SJSA1 (cell line): ENCODE results near the gene DAZAP2. TPM values are rescaled to one million over a fixed set of nuclear protein-coding genes. Genes with fewer than 3 reads are reported as not detected.
"Not testable (repeated sequence)": the region's sequence is repeated elsewhere in the genome, so short reads cannot be mapped to it uniquely, and the experiment has no call there.

Experiments used
- DNase-seq, 2 experiments: peaks; one replicate each; pipeline ENCODE4 v3.0.0-alpha.2; 2015 to 2020; ENCODE audit warnings: low spot score in 2 of 2, low read depth in 1 of 2
- H3K27ac ChIP-seq: fragments of 250-450 bp; sonication (Bioruptor Pico); 2 replicates; pipeline ENCODE4 v1.5.1; 2020; ENCODE audit warnings: mild to moderate bottlenecking, moderate library complexity
- H3K27me3 ChIP-seq: fragments of 250-450 bp; sonication (Bioruptor Pico); replicated peaks from 2 replicates; pipeline ENCODE4 v1.5.1; 2020; ENCODE audit warnings: mild to moderate bottlenecking, moderate library complexity
- H3K36me3 ChIP-seq: fragments of 250-450 bp; sonication (Bioruptor Pico); 2 replicates; pipeline ENCODE4 v1.5.1; 2020; ENCODE audit warnings: mild to moderate bottlenecking
- H3K4me1 ChIP-seq: fragments of 250-450 bp; sonication (Bioruptor Pico); replicated peaks from 2 replicates; pipeline ENCODE4 v1.6.1; 2021; ENCODE audit warnings: mild to moderate bottlenecking
- H3K4me3 ChIP-seq: fragments of 250-450 bp; sonication (Bioruptor Pico); 2 replicates; pipeline ENCODE4 v1.5.1; 2020; ENCODE audit warnings: mild to moderate bottlenecking
- H3K9me3 ChIP-seq: fragments of 250-450 bp; sonication (Bioruptor Pico); replicated peaks from 2 replicates; pipeline ENCODE4 v1.5.1; 2020; ENCODE audit warnings: mild to moderate bottlenecking
- total RNA-seq: library from RNA; depleted of rRNA; stranded (reverse); fragments of >200 nt; shearing (Covaris generic); gene quantifications from 2 replicates; pipeline ENCODE4 v1.2.3, GENCODE V29; 2014; rRNA removed

The DAZAP2 gene
- total RNA-seq, 1 experiment from 2014 or later: 153 TPM

DNA sequence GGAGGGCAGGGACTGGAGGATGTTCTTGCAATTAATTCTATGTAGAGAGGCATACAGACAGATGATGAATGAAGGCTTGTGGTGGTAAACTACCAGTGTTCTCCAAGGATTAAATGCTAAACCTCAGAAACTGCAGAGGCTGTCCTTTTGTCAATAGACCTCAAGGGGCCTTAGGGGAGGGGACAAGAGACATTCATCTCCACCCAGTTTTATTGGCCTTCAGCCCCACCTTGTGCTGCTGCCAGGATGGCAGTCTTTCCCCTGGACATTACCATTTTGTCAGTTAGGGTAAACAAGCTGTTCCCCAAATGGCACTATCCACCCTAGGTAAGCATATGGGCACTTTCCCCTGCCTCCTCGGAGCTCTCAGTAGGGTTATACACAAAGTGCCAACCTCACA is 36.5 kb downstream of the DAZAP2 start:
- Histone ChIP-seq H3K4me3 (no peak overlapping the region), H3K9me3 (no peaks in the 10 kb centered on the region), H3K27me3 (no peaks in the 10 kb centered on the region), H3K36me3 (no peaks in the 10 kb centered on the region), H3K27ac (no peak overlapping the region), H3K4me1 (peaks cover 12% of the 10 kb centered on the region)
- no peak for DNase-seq

DNA sequence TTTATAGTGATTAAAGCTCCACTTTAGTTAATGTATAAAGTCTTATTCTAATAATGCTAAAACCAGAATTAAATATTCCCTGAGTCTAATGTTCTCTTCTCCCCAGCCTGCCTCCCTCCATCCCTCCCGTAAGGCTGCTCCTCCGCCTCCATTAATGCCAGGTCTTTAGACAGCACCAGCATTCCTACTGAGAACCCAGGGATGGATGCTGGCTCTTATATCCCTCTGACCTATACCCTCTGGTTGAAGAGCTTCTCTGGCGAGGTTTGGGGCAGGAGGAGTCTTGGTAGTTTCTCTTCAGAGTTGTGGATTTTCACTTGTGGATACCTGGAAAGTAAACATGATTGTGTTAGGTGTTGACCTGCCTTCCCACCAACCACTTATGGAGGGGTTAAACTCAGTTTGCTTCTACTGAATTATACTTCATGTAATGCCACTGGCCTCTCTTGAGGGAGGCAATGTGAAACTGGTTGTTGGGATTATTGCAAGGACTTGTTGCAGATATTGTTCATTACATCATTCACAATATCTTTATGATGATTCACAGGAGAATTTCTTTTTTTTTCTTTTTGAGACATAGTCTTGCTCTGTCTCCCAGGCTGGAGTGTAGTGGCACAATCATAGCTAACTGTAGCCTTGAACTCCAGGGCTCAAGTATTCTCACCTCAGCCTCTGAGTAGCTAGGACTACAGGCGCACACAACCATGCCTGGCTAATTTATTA is 42.7 kb downstream of the DAZAP2 start:
- Histone ChIP-seq H3K27me3 (no peaks in the 10 kb centered on the region), H3K4me1 (no peaks in the 10 kb centered on the region; the same call in 1 of the 2 replicates), H3K9me3 (no peaks in the 10 kb centered on the region), H3K36me3 (no peaks in the 10 kb centered on the region), H3K4me3 (no peak overlapping the region), H3K27ac (no peak overlapping the region)
- no peak for DNase-seq

DNA sequence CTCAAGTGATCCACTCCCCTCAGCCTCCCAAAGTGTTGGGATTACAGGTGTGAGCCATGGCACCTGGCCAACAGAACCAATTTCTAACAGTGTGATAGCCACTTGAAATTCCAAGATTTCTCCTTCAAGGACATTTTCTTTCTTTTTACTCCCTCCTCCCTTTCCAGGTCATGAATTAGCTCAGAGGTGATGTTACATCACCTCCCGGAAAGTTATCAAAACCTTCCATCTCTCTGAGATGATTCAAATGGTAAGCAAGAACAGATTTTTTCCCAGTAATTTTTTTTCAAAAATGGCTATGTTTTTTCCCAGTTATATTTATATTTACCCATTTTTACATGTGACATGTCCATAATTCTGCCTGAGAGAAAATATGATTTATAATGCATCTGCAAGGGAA is 47.2 kb downstream of the DAZAP2 start:
- Histone ChIP-seq H3K9me3 (no peaks in the 10 kb centered on the region), H3K36me3 (no peaks in the 10 kb centered on the region), H3K27me3 (no peaks in the 10 kb centered on the region), H3K4me1 (no peaks in the 10 kb centered on the region; the same call in 1 of the 2 replicates), H3K27ac (no peak overlapping the region), H3K4me3 (no peak overlapping the region)
- DNase-seq: no peak

DNA sequence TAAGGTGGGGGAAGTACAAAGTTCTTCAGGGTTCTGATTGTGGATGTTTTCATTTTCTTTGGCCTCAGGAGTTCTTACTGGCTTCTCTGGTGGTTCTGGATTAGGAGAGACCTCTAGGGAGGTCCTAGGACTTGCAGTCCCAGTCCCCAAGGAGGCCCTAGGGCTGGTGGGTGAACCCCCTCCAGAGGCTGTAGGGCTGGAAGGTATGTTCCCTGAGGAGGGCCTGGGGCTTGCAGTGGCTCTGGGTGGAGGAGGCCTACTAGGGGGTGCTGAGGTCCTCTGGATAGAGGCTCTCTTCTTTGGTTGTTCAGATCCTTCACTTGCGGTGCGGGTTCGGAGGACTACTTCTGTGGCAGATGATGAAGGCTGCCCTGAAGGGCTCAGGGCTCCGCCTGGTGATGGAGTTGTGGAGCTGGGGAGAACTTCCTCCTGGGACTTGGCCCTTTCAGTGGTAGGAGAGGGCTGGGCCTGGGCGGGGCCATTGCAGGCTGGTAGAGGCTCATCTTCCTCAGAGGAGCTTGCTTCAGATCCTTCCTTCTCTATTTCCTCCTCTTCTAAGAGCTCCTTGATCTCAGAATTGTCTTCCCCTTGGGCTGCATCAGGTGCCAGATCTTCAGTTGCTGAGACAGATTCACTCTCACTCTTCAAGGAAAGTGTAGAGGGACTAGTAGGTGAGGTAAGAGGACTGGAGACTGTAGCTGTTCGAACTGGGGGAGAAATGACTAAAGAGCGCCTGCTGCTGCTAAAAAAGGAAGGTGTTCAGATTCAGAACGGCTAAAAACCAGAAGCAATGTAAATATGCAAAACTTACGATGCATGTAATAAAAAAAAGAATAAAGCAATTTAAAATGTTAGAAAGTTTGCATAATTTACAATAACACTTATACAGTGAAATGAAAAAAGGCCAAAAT is 53.2 kb downstream of the DAZAP2 start:
- DNase-seq, H3K27ac ChIP-seq, H3K27me3 ChIP-seq, H3K9me3 ChIP-seq, H3K36me3 ChIP-seq, H3K4me1 ChIP-seq, H3K4me3 ChIP-seq: not testable (repeated sequence)

Other genes starting within 250 kb of the DAZAP2 start
- gene SLC11A2, start 212.4 kb upstream of the DAZAP2 start, total RNA-seq: 19.6 and 40.0 TPM in 2 replicates
- gene LETMD1, start 190.5 kb upstream of the DAZAP2 start, total RNA-seq: 28.5 and 43.0 TPM in 2 replicates
- 18.4 and 29.0 TPM in 2 replicates for gene CSRNP2, start 155.2 kb upstream of the DAZAP2 start, total RNA-seq
- 6.9 and 8.8 TPM in 2 replicates for gene TFCP2, start 65.7 kb upstream of the DAZAP2 start, total RNA-seq
- 1.2 and 5.8 TPM in 2 replicates for gene POU6F1, start 20.8 kb upstream of the DAZAP2 start, total RNA-seq
- gene SMAGP, start 31.6 kb downstream of the DAZAP2 start, total RNA-seq: 22.8 and 32.5 TPM in 2 replicates
- 0.08 TPM in 1 of 2 replicates, not detected in the other for gene BIN2, start 85.3 kb downstream of the DAZAP2 start, total RNA-seq
- 0.56 and 1.2 TPM in 2 replicates for gene CELA1, start 107.9 kb downstream of the DAZAP2 start, total RNA-seq
- gene GALNT6, start 152.6 kb downstream of the DAZAP2 start, total RNA-seq: 30.8 and 38.2 TPM in 2 replicates
- 6.2 and 29.0 TPM in 2 replicates for gene SLC4A8, start 186.0 kb downstream of the DAZAP2 start, total RNA-seq